GM19193 (cell line): ENCODE results near the gene TLX2.

Source experiments
- POLR2A ChIP-seq: IDR thresholded peaks from 4 replicates; pipeline ENCODE4 v1.6.1; 2011; ENCODE audit not compliant: insufficient read depth, insufficient read length; ENCODE audit errors: extremely low read depth

TLX2 gene

GRCh38 chr2:74551942-74552913 lies 38.0 kb downstream of the TLX2 start:
- TF ChIP-seq POLR2A, result no peak

- no peak for TF ChIP-seq POLR2A
Measured at GRCh38 chr2:74552914-74553811, 38.9 kb downstream of the TLX2 start.

- TF ChIP-seq POLR2A, result no peak
Measured at GRCh38 chr2:74553892-74554819, 39.9 kb downstream of the TLX2 start, which contains the start of the genes DOK1 and LOXL3. Gene DOK1, plus strand, starts transcription at chr2:74554720. Its CDS starts 35 bp downstream, at chr2:74554755. Gene LOXL3, minus strand, starts transcription at chr2:74553942. Its CDS starts 1,308 bp downstream, at chr2:74552634.

DNA sequence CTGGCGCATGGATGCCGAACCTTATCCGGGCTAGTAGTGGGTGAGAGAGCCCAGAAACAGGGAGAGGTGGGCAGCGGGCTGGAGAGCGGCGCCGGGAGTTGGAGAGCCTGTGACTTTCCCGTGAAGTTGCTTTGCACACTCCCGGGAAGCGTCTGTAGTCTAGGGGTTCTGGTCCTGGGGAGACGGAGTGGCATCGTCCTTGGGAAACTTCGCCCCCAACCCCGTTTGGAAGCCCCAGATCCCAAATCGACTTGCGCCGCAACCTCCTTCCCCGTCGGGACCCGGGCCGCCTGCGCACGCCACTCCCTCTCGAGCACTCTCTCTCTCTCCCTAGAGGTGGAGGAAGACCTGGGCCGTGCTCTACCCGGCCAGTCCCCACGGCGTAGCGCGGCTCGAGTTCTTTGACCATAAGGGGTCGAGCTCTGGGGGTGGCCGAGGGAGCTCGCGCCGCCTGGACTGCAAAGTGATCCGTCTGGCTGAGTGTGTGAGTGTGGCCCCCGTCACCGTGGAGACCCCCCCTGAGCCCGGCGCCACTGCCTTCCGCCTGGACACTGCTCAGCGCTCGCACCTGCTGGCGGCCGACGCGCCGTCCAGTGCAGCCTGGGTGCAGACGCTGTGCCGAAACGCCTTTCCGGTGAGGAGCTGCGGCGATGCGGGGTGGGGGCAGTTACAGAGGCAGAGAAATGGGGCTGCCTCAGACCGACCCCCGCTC lies 40.7 kb downstream of the TLX2 start:
- peak; percentile 57 for TF ChIP-seq POLR2A

DNA sequence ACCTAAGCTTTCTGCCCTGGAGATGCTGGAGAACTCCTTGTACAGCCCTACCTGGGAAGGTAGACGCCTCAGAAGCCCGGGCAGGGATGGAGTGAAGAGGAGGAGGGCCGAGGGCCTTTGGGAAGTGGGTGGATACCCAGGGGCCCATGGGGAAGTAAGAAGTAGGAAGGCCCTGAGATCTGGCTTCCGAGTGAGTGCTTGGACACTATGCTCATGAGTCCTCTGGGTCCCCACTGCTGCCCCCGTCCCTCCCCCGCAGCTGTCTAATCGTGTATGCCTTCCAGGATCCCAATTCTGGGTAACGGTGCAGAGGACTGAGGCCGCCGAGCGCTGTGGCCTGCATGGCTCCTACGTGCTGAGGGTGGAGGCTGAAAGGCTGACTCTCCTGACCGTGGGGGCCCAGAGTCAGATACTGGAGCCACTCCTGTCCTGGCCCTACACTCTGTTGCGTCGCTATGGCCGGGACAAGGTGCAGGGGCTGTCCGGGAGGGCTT lies 41.4 kb downstream of the TLX2 start:
- TF ChIP-seq POLR2A, result no peak

DNA sequence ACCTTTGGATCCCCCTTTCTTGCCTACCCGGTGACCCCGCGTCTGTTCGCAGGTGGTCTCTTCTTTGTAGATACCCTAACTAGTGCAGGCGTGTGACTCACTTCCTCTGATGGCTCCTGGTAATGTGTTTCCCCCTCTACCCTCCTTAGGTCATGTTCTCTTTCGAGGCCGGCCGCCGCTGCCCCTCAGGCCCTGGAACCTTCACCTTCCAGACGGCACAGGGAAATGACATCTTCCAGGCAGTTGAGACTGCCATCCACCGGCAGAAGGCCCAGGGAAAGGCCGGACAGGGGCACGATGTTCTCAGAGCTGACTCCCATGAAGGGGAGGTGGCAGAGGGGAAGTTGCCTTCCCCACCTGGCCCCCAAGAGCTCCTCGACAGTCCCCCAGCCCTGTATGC lies 41.9 kb downstream of the TLX2 start:
- TF ChIP-seq POLR2A, result no peak

DNA sequence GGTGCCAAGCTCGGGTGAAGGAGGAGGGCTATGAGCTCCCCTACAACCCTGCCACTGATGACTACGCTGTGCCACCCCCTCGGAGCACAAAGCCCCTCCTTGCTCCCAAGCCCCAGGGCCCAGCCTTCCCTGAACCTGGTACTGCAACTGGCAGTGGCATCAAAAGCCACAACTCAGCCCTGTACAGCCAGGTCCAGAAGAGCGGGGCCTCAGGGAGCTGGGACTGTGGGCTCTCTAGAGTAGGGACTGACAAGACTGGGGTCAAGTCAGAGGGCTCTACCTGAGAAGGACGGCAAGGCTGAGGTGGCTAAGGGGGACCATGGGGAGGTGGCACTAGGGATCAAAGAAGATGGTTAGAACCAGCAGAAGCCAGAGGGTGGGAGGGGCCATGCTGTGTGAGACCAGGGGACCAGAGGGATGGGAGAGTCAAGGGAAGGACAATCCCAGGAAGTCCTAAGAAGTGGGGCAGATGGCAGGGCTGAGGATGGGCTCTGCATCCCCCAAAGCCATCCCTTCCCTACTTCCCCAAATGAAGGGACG lies 42.7 kb downstream of the TLX2 start:
- TF ChIP-seq POLR2A, result no peak

- peak; percentile 15 for TF ChIP-seq POLR2A
Measured at GRCh38 chr2:74558284-74559230, 44.3 kb downstream of the TLX2 start.

GRCh38 chr2:74559912-74560311 lies 45.7 kb downstream of the TLX2 start:
- TF ChIP-seq POLR2A, result no peak

DNA sequence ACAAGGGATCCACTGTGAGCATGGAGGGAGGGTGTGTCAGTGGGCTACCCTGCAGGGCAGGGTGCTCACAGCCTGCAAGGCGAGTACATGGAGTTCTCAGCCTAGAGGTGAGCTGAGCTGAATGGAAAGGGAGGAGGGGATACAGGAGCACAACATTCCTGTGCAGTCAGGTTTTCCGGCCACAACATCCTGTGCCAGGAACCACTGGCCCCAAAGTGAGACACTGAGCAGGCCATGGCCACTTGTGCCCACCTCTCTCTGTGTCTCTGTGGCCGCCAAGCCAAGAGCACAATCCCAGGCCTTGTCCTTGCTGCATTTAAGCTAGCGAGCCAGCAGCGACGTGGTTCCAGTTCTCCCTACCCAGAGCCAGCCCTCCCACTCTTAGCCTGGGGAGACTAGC lies 46.3 kb downstream of the TLX2 start:
- TF ChIP-seq POLR2A, result no peak

GRCh38 chr2:74562126-74562775 lies 48.0 kb downstream of the TLX2 start:
- no peak for TF ChIP-seq POLR2A

DNA sequence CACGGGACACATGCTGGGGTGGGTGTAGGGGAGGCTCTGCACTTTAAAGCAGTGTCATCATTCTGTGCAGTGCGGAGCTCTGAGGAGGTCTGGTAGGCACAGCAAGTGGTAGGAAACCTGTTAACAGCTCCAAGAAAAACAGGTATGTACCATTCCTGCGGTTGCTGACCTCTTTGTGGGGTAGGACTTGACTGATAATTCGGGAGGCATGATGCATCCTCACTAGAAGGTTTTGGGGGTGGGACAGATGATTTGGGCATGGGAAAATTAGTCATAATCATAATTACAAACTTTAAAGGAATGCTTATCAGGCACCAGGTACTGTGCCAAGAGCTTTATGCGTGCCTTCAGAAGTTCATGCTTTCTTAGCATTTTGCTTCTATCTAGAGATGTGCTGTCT lies 50.0 kb downstream of the TLX2 start:
- no peak for TF ChIP-seq POLR2A
